A549 (cell line): ENCODE measurements around the gene BBX.

Experiments used
- CTCF ChIP-seq: fragments of >200 bp; sonication (Bioruptor Twin); formaldehyde crosslinking; IDR thresholded peaks from 3 replicates; pipeline ENCODE4 v1.5.1; 2016
- EP300 ChIP-seq, 2 experiments: fragments of >200 bp; sonication (Bioruptor Twin); formaldehyde crosslinking; IDR thresholded peaks; 2 replicates in 1 of 2; 3 replicates in 1 of 2; pipeline ENCODE4 v1.6.1; 2016 to 2017
- HDAC2 ChIP-seq: fragments of 200-600 bp; sonication (generic); IDR thresholded peaks from 2 replicates; pipeline ENCODE4 v1.6.1; 2016
- KDM5A ChIP-seq: fragments of 200-600 bp; sonication (generic); IDR thresholded peaks from 2 replicates; pipeline ENCODE4 v1.6.1; 2016; ENCODE audit warnings: antibody characterized with exemption, mild to moderate bottlenecking
- MAFK ChIP-seq: fragments of 450-650 bp; IDR thresholded peaks from 2 replicates; pipeline ENCODE4 v1.6.1; 2014; ENCODE audit not compliant: partially characterized antibody
- MYC ChIP-seq: IDR thresholded peaks from 2 replicates; pipeline ENCODE4 v1.6.1; 2012; ENCODE audit warnings: mild to moderate bottlenecking, inconsistent platforms, low read length, improper control_type of control experiment, borderline replicate concordance
- RAD21 ChIP-seq, 2 experiments: fragments of >200 bp in 1 of 2; sonication (Bioruptor Twin) in 1 of 2; formaldehyde crosslinking in 1 of 2; IDR thresholded peaks in 1 of 2; conservative IDR thresholded peaks in 1 of 2; 2 replicates in 1 of 2; 3 replicates in 1 of 2; pipeline ENCODE4 v1.6.1; 2012 to 2018; ENCODE audit warnings: inconsistent platforms in 1 of 2
- RFX5 ChIP-seq: fragments of 450-650 bp; IDR thresholded peaks from 2 replicates; pipeline ENCODE4 v1.7.1; 2014; ENCODE audit warnings: antibody characterized with exemption, mild to moderate bottlenecking, moderate library complexity
- TP53 ChIP-seq: fragments of 250-450 bp; sonication (Bioruptor Pico); IDR thresholded peaks from 2 replicates; pipeline ENCODE4 v1.5.0; 2021; ENCODE audit warnings: mild to moderate bottlenecking, moderate library complexity

- TF ChIP-seq TP53, result no peak
- TF ChIP-seq EP300 (IDR thresholded peaks at IDR 0.05), result no peak
- TF ChIP-seq RAD21 (conservative IDR thresholded peaks at IDR 0.05 in 1 of 2, IDR thresholded peaks at IDR 0.05 in 1 of 2), result no peak
- TF ChIP-seq RFX5, result no peak
- no peak for TF ChIP-seq MYC
- TF ChIP-seq CTCF, result no peak
- TF ChIP-seq MAFK, result no peak
- TF ChIP-seq KDM5A, result no peak
- no peak for TF ChIP-seq HDAC2
These were observed 56.6 kb downstream of the BBX start for GRCh38 chr3:107579371-107579770.
